GM18499 (cell line): ENCODE results near the gene GGNBP2.

Experiments
- ATAC-seq: cut with Tn5 transposase; IDR thresholded peaks from one replicate; pipeline ENCODE4 v1.9.1; 2021; ENCODE audit warnings: moderate number of reproducible peaks; ENCODE audit not compliant: insufficient read depth, unreplicated experiment

GGNBP2 gene

DNA sequence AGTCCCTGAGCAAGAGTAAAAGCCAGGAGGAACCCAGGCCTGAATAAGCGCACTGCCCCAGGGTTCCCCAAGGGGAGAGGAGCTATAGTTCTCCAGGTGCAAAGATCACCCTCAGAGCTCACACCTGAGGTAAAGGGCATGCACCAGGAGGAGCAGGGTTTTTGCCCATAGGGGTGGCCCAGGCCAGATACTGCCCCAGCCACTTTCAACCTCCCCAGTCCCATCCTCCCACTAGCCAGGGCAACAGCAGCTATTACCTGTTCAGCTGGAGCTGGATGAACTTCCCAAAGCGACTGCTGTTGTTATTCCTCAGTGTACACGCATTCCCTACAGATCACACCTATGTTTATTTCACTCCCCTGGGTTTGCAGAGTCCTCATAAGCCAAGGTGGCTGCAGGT, 29.9 kb upstream of the GGNBP2 start:
- ATAC-seq: no peak

DNA sequence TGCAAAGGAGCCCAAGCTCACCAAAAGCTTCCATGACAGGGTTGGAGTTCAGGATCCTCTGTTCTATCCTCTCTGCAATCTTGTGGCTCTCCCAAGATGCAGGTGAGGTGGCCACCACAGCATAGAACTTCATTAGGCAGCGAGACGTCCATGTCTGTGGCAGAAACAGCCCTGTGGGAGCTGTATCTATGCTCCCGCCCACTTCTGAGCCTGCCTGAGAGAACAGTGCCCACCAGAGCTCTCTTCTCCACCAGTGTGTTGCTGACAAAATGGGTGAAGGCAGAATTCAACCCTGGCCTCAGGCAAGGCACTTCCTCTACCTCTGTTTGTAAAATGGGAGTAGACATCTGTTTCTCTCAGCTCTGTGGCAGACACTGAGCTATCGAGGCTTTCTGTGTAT, 28.9 kb upstream of the GGNBP2 start:
- ATAC-seq: no peak

DNA sequence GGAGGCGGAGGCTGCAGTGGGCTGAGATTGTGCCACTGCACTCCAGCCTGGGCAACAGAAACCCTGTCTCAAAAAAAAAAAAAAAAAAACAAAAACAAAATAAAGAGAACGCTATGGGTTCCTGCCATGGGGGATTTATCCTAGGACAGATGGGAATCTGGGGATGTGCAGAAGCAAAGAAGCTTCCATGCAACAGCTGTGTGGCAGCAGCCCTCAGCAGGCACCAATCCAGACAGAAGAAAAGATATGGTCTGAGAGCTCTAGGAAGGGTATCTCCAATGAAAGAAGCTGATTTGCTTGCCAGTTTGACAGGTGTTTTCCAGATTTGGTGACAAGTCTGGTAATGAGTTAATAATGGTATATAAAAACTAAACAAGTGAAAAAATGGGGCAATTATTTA, 21.6 kb upstream of the GGNBP2 start:
- ATAC-seq: no peak

DNA sequence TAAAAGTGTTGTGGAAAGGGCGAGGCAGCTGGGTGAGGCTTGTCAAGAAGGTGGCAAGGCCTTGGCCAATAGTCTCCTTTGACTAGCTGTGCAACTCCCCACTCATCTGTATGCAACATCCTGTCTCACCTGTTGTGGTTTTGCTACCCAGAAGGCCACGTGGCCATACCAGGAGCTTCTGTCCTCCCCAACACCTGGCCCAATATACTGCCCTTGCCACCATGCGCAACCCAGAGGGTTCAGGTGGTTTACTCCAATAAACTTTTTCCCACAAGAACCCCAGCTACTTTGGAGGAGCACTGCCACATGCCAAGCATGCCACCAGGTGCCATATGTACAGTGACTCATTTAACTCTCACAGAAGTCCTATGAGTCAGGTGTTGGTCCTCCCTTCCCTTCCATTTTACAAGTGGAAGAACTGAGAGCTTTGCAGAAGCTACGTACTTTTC, 20.3 kb upstream of the GGNBP2 start:
- no peak for ATAC-seq

DNA sequence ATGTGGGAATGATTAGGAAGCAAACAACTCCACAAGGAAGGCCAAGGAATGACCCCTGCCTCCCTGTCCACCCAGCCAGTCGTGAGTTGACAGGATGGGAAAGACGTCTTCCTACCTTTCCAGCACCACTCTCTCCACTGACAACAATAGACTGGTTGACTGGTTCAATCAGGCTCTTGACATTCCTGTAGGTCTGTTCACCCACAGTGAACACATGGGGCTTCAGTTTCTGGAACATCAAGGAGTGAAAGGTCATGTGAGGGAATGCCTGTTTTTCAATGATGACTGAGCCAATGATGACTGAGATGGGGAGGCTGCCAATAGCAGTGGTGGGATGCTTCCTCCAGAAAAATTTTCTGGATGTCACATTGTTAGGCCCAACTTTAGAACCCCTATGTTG, 19.6 kb upstream of the GGNBP2 start:
- no peak for ATAC-seq

GRCh38 chr17:36525888-36526287, 18.8 kb upstream of the GGNBP2 start:
- no peak for ATAC-seq

DNA sequence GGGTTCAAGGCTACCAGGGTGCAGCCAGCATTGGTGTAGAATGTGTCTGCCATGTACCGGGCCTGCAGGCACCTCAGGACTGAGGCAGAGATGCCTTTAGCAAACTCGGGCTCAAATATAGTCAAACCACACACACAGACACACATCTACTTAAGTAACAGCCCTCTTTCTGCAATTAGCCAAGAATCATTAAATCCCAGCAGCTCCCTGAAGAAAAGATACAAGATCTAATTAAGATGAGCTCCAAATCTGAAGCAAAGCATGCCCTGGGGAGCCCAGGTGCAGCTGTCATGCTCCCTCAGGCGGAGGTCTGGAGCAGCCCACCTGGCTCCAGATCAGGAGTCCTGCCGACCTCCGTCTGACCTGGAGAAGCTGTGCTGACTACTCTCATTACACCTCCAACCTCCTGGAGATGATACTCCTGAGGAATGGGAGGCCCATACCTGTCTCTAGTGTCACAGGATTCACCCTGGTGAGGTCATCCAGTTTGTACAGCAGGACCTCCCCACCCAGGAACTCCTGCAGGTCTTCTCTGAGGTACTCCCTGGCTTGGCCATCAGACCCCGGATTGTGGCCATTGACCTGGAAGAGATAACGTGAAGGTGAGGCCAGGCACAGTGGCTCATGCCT, 17.0 kb upstream of the GGNBP2 start:
- no peak for ATAC-seq

- ATAC-seq: no peak
These were observed 15.6 kb upstream of the GGNBP2 start for GRCh38 chr17:36529121-36529520.

DNA sequence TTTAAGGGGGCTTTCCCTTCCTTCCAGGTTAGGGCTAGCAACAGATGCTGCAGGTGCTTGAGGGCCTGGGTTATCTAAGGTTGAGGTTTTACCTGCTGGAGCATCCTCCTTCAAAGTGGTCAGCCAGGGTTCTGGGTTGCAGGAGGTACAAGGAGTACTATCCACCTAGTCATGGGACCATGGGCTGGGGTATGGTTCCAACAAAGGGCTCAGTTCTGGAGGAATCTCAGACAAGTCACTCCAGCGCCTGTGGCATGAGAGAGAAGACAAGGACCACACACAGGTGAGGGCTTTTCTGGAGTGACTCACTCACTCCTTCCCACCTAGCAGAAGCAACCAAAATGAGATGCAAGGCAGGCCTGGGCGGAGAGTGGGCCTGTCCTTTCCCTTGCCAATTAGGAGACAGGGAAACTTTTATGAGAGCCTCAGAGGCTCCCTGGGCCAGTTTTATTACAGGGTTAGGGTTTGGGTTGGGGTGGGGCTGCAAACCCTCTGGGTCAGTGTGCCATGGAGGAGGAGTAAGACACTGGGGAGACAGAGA, 12.2 kb upstream of the GGNBP2 start:
- no peak for ATAC-seq

- ATAC-seq: no peak
These were observed 10.5 kb upstream of the GGNBP2 start for GRCh38 chr17:36533935-36534839.

DNA sequence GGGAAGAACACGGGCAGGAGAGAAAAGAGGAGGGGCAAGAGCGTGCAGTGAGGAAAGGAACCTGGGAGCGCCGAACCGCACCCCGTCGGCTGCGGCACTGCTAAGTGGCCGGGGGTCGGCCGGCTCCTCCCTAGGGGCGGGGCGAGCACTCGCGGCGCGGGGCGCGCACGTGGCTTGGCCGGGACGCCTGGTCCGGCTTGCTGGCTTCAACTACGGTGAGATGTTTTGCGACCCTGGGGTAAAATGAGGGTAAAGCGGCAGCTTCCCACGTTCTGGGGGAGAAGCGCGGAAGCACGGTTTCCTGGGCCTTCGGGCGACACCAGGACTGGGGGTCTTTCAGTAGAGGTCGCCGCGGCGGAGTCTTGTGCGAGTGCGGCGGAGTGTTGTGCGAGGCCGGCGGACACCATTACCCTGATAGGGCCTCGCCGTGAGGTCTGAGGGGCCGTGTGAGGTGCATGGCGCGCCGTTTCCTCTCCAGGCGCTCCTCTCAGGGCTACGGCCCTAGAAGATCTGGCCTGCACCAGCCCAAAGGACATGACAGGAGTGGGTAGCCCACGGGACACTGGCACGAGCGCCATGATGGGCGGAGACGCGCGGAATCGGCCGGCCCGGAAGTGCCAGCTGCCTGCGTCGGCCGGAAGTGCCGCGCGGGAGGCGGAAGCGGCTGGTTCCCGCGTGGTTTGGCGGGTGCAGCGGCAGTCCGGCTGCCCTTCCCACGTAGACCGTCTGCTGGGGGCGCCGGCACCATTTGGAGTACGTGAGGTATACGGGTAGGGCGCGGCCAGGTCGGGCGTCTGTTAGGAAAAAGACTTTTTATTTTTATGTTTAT, 9.7 kb upstream of the GGNBP2 start, which contains the start of the genes MYO19 and PIGW:
Gene MYO19 (minus strand): TSS at position 29 of the 829 bp plus-strand sequence. CDS start 2,330 bp downstream, outside the sequence.
Gene PIGW (plus strand): TSS at position 148 of the 829 bp plus-strand sequence. CDS start 2,115 bp downstream, outside the sequence.
- ATAC-seq: no peak

DNA sequence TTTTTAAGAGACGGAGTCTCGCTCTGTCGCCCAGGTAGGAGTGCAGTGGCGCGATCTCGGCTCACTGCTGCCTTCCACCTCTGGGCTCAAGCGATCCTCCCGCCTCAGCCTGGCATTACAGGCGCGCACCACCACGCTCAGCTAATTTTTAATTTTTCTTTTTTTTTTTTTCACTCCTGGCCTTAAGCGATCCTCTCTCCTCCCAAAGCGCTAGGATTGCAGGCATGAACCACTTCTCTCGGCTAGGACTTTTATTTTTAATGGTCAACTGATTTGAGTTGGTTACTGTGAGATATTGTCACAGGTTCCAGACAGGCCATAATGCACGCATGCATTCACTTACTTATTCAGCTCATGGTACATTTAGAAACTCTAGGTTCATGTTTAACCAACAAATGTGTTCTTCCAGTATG, 9.0 kb upstream of the GGNBP2 start:
- ATAC-seq: no peak

- ATAC-seq: no peak
These were observed 4.0 kb upstream of the GGNBP2 start for GRCh38 chr17:36540696-36541095.

GRCh38 chr17:36542755-36543154, 2.0 kb upstream of the GGNBP2 start:
- ATAC-seq: no peak

- ATAC-seq: no peak
These were observed 744 bp upstream of the GGNBP2 start for GRCh38 chr17:36544044-36544306.

DNA sequence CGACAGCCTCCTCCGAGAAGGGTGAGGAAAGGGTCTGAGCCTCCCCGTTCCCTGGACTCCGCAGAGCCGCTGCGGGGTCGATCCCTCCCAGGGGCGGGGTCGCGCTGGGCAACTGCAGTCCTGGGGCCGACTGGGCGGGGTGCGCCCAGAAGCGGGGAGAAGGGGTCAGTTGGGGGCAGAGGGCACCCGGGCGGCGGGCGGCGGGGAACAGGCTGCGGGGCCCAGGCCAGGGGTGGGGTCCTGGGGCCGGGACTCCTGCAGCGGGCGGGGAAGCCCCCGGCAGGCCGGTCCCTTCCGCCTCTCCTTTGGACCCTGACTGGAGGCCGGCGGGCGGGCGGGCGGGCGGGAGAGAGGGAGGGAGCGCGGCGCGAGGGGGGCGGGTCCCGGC, 352 bp downstream of the GGNBP2 start:
- ATAC-seq: no peak

DNA sequence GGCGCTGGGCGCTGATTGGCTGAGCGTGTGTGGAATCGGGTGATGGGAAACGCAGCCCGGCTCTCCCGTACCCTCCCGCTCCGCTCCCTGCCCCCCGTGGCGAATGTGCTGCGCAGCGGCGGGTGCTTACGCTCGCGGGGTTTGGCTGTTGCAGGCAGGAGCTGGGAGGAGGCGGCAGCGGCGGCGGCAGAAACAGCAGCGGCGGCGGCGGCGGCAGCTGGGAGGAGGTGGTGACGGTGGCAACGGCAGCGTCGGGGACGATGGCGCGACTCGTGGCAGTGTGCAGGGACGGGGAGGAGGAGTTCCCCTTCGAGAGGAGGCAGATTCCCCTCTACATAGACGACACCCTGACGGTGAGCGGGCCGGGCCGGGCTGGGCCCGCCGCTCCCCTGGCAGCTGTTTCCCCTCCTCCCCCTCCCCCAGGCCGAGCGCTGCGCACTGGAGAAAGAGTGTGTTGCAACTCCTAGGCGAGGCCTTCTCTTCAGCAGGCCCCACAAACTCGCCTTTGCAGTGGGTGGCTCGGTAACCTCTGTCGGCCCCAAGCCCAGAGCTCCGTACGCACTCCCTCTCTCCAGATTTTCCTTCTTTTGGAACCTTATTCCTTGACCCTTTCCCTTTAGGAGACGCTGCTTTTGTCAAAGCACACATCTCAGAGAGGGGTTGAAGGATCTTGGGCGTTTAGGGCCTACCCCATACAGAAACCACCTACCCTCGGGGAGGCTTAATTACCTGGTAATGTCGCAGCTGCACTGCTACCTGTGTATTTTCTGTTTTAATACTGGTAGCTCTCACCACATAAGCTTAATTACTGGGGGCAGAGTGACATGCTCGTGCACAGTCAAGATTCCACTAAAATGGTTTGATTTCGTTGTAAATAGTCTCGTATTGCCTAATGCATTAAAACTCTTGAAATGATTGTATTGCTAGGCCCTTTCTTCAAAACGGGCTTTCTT, 1.0 kb downstream of the GGNBP2 start:
- no peak for ATAC-seq

GRCh38 chr17:36546418-36547093, 1.8 kb downstream of the GGNBP2 start:
- no peak for ATAC-seq

GRCh38 chr17:36547776-36548175, 3.1 kb downstream of the GGNBP2 start:
- no peak for ATAC-seq
